GM23338 (cell line): ENCODE data around the gene ANKFN1. TPM values are rescaled to one million over a fixed set of nuclear protein-coding genes. Genes with fewer than 3 reads are reported as not detected.

Experiments
- ATAC-seq: fragments of 200-7000 bp; cut with Tn5 transposase; 3 replicates; pipeline ENCODE4 v1.9.1; 2020
- DNase-seq: peaks from one replicate; pipeline ENCODE4 v3.0.0-alpha.2; 2015; ENCODE audit warnings: low spot score
- H2AFZ ChIP-seq: fragments of 200-600 bp; sonication (generic); 2 replicates; pipeline ENCODE4 v1.8.0; 2016; ENCODE audit warnings: antibody characterized with exemption, mild to moderate bottlenecking, moderate library complexity
- H3F3A ChIP-seq: fragments of 200-600 bp; sonication (generic); replicated peaks from 2 replicates; pipeline ENCODE4 v1.8.0; 2017; ENCODE audit warnings: antibody characterized with exemption, mixed run types, low read depth
- H3K27ac ChIP-seq: fragments of 200-600 bp; sonication (generic); 2 replicates; pipeline ENCODE4 v1.6.1; 2016; ENCODE audit warnings: low read depth
- H3K27me3 ChIP-seq: fragments of 200-600 bp; sonication (generic); 2 replicates; pipeline ENCODE4 v1.8.0; 2016; ENCODE audit warnings: mild to moderate bottlenecking, mixed run types, moderate library complexity; ENCODE audit not compliant: insufficient read depth
- H3K36me3 ChIP-seq: fragments of 200-600 bp; sonication (generic); 2 replicates; pipeline ENCODE4 v1.8.0; 2016; ENCODE audit warnings: mild to moderate bottlenecking; ENCODE audit not compliant: insufficient read depth
- H3K4me1 ChIP-seq: fragments of 200-600 bp; sonication (generic); 2 replicates; pipeline ENCODE4 v1.8.0; 2016; ENCODE audit warnings: mild to moderate bottlenecking, moderate library complexity; ENCODE audit not compliant: insufficient read depth
- H3K4me2 ChIP-seq: fragments of 200-600 bp; sonication (generic); 2 replicates; pipeline ENCODE4 v1.7.1; 2017; ENCODE audit warnings: mixed run types
- H3K4me3 ChIP-seq: fragments of 200-600 bp; sonication (generic); 2 replicates; pipeline ENCODE4 v1.6.1; 2016; ENCODE audit warnings: mixed run types
- H3K79me2 ChIP-seq: fragments of 200-600 bp; sonication (generic); replicated peaks from 2 replicates; pipeline ENCODE4 v1.8.0; 2017; ENCODE audit warnings: mild to moderate bottlenecking; ENCODE audit not compliant: insufficient read depth
- H3K9me2 ChIP-seq: fragments of 200-600 bp; sonication (generic); 2 replicates; pipeline ENCODE4 v1.8.0; 2017; ENCODE audit not compliant: insufficient read depth
- H4K20me1 ChIP-seq: fragments of 200-600 bp; sonication (generic); replicated peaks from 2 replicates; pipeline ENCODE4 v1.8.0; 2017; ENCODE audit warnings: mild to moderate bottlenecking; ENCODE audit not compliant: insufficient read depth
- H3K27ac Mint-ChIP-seq: 2 replicates; pipeline ENCODE4 v1.8.0; 2020; ENCODE audit warnings: inconsistent platforms, mild to moderate bottlenecking, moderate library complexity, mixed read lengths
- H3K27me3 Mint-ChIP-seq: 3 replicates; pipeline ENCODE4 v1.8.0; 2022; ENCODE audit warnings: low read depth, mild to moderate bottlenecking, moderate library complexity, mixed read lengths, inconsistent platforms; ENCODE audit not compliant: insufficient read depth, poor library complexity
- H3K36me3 Mint-ChIP-seq: 3 replicates; pipeline ENCODE4 v1.8.0; 2021; ENCODE audit warnings: low read depth, mild to moderate bottlenecking, inconsistent platforms, moderate library complexity, mixed read lengths
- H3K4me1 Mint-ChIP-seq: 3 replicates; pipeline ENCODE4 v1.8.0; 2020; ENCODE audit warnings: mild to moderate bottlenecking, inconsistent platforms, mixed read lengths
- H3K4me3 Mint-ChIP-seq: 3 replicates; pipeline ENCODE4 v1.8.0; 2021; ENCODE audit warnings: moderate library complexity, mild to moderate bottlenecking, inconsistent platforms, mixed read lengths
- H3K9me3 Mint-ChIP-seq: 3 replicates; pipeline ENCODE4 v1.8.0; 2020; ENCODE audit warnings: moderate library complexity, mild to moderate bottlenecking, inconsistent platforms, mixed read lengths
- CREB1 ChIP-seq: fragments of 250-450 bp; sonication (Bioruptor Pico); IDR thresholded peaks from 2 replicates; pipeline ENCODE4 v1.5.0; 2020; ENCODE audit warnings: low read depth, mild to moderate bottlenecking, moderate library complexity
- EZH2 ChIP-seq: fragments of 200-600 bp; sonication (generic); IDR thresholded peaks from one replicate; pipeline ENCODE4 v1.8.0; 2017; ENCODE audit warnings: antibody characterized with exemption, mild to moderate bottlenecking, low read depth; ENCODE audit not compliant: unreplicated experiment
- EZH2phosphoT487 ChIP-seq: fragments of 200-600 bp; sonication (generic); IDR thresholded peaks from one replicate; pipeline ENCODE4 v1.8.1; 2018; ENCODE audit warnings: antibody characterized with exemption; ENCODE audit not compliant: unreplicated experiment
- JUNB ChIP-seq: IDR thresholded peaks from one replicate; pipeline ENCODE4 v1.6.1; 2016; ENCODE audit warnings: antibody characterized with exemption; ENCODE audit not compliant: unreplicated experiment
- NANOG ChIP-seq: IDR thresholded peaks from 2 replicates; pipeline ENCODE4 v1.6.1; 2016; ENCODE audit warnings: antibody characterized with exemption, borderline replicate concordance
- POLR2AphosphoS5 ChIP-seq: IDR thresholded peaks from 2 replicates; pipeline ENCODE4 v1.6.1; 2016; ENCODE audit warnings: antibody characterized with exemption, low read depth
- STAT1 ChIP-seq: IDR thresholded peaks from one replicate; pipeline ENCODE4 v1.6.1; 2016; ENCODE audit warnings: antibody characterized with exemption; ENCODE audit not compliant: unreplicated experiment
- ZNF114 ChIP-seq: fragments of 250-450 bp; sonication (Bioruptor Pico); IDR thresholded peaks from 2 replicates; pipeline ENCODE4 v1.5.0; 2020; ENCODE audit warnings: mild to moderate bottlenecking, moderate library complexity
- ZNF331 ChIP-seq: fragments of 250-450 bp; sonication (Bioruptor Pico); IDR thresholded peaks from 2 replicates; pipeline ENCODE4 v1.5.0; 2020; ENCODE audit warnings: low read depth, mild to moderate bottlenecking, moderate library complexity
- polyA plus RNA-seq: library from polyadenylated mRNA; unstranded; fragments of >200 nt; fragmentation: Nextera tagmentation; extraction: Ambion mirVana; gene quantifications from 2 replicates; pipeline ENCODE4 v1.2.1, GENCODE V29; 2016
- total RNA-seq: library from RNA; depleted of rRNA; stranded (reverse); fragments of >200 nt; shearing (Covaris generic); gene quantifications from 2 replicates; pipeline ENCODE4 v1.2.3, GENCODE V29; 2014
- TF ChIP-seq, protein P1 (sequence below): fragments of 250-450 bp; sonication (Bioruptor Pico); IDR thresholded peaks from 2 replicates; pipeline ENCODE4 v1.5.0; 2020; ENCODE audit warnings: mild to moderate bottlenecking, moderate library complexity
- TF ChIP-seq, protein P2 (sequence below), 2 experiments: fragments of 200-600 bp in 1 of 2; sonication (generic) in 1 of 2; conservative IDR thresholded peaks; 2 replicates each; pipeline versions ENCODE4 v1.5.1 to v1.6.1; 2016 to 2017; ENCODE audit warnings: antibody characterized with exemption in 2 of 2, low read depth in 2 of 2, mild to moderate bottlenecking in 2 of 2, moderate library complexity in 1 of 2
- TF ChIP-seq, protein P3 (sequence below): IDR thresholded peaks from 2 replicates; pipeline ENCODE4 v1.6.1; 2016; ENCODE audit warnings: antibody characterized with exemption
- TF ChIP-seq, protein P4 (sequence below): IDR thresholded peaks from one replicate; pipeline ENCODE4 v1.6.1; 2018; ENCODE audit warnings: antibody characterized with exemption; ENCODE audit not compliant: unreplicated experiment

The ANKFN1 gene
- total and polyA plus RNA-seq, 2 experiments from 2014 or later = not detected

DNA sequence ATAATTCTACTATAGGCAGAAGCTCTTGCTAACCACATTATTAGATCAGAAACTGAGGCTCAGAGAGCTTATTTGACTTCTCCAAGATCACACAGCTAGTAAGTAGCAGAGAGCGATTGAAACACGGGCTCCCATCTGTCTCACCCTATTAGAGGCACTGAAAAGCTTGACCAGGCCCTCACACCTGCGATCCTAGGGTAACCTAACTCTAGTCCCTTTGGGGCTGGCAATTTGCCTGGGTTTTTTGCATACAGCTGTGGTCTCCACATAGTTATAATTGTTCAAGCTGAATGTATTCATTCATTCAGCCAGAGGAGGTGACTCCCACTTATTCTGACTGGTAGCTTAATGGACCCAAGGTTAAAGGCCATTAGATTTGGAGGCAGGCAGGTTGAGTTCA is 121.2 kb downstream of the ANKFN1 start:
- no peak overlapping the region for H3K27ac Mint-ChIP-seq
- no peaks in the 10 kb centered on the region for H3K27me3 ChIP-seq
- no peaks in the 10 kb centered on the region for H4K20me1 ChIP-seq
- H3K27me3 Mint-ChIP-seq = no peaks in the 10 kb centered on the region
- H3K9me3 Mint-ChIP-seq = no peaks in the 10 kb centered on the region; the same call in 2 of the 3 replicates
- ATAC-seq (no peak), DNase-seq (no peak)
- peaks cover 3% of the 10 kb centered on the region for H3K4me1 ChIP-seq
- no peak overlapping the region for H3K4me2 ChIP-seq
- no peak overlapping the region for H2AFZ ChIP-seq
- H3K36me3 ChIP-seq = no peaks in the 10 kb centered on the region
- H3K79me2 ChIP-seq = no peaks in the 10 kb centered on the region
- TF ChIP-seq ZNF114 (CRISPR knock-in tag) (no peak), EZH2phosphoT487 (no peak), ZNF331 (no peak), NANOG (no peak), POLR2AphosphoS5 (no peak), JUNB (no peak), CREB1 (CRISPR knock-in tag) (no peak), EZH2 (no peak), STAT1 (no peak)
- TF ChIP-seq, protein P1, sequence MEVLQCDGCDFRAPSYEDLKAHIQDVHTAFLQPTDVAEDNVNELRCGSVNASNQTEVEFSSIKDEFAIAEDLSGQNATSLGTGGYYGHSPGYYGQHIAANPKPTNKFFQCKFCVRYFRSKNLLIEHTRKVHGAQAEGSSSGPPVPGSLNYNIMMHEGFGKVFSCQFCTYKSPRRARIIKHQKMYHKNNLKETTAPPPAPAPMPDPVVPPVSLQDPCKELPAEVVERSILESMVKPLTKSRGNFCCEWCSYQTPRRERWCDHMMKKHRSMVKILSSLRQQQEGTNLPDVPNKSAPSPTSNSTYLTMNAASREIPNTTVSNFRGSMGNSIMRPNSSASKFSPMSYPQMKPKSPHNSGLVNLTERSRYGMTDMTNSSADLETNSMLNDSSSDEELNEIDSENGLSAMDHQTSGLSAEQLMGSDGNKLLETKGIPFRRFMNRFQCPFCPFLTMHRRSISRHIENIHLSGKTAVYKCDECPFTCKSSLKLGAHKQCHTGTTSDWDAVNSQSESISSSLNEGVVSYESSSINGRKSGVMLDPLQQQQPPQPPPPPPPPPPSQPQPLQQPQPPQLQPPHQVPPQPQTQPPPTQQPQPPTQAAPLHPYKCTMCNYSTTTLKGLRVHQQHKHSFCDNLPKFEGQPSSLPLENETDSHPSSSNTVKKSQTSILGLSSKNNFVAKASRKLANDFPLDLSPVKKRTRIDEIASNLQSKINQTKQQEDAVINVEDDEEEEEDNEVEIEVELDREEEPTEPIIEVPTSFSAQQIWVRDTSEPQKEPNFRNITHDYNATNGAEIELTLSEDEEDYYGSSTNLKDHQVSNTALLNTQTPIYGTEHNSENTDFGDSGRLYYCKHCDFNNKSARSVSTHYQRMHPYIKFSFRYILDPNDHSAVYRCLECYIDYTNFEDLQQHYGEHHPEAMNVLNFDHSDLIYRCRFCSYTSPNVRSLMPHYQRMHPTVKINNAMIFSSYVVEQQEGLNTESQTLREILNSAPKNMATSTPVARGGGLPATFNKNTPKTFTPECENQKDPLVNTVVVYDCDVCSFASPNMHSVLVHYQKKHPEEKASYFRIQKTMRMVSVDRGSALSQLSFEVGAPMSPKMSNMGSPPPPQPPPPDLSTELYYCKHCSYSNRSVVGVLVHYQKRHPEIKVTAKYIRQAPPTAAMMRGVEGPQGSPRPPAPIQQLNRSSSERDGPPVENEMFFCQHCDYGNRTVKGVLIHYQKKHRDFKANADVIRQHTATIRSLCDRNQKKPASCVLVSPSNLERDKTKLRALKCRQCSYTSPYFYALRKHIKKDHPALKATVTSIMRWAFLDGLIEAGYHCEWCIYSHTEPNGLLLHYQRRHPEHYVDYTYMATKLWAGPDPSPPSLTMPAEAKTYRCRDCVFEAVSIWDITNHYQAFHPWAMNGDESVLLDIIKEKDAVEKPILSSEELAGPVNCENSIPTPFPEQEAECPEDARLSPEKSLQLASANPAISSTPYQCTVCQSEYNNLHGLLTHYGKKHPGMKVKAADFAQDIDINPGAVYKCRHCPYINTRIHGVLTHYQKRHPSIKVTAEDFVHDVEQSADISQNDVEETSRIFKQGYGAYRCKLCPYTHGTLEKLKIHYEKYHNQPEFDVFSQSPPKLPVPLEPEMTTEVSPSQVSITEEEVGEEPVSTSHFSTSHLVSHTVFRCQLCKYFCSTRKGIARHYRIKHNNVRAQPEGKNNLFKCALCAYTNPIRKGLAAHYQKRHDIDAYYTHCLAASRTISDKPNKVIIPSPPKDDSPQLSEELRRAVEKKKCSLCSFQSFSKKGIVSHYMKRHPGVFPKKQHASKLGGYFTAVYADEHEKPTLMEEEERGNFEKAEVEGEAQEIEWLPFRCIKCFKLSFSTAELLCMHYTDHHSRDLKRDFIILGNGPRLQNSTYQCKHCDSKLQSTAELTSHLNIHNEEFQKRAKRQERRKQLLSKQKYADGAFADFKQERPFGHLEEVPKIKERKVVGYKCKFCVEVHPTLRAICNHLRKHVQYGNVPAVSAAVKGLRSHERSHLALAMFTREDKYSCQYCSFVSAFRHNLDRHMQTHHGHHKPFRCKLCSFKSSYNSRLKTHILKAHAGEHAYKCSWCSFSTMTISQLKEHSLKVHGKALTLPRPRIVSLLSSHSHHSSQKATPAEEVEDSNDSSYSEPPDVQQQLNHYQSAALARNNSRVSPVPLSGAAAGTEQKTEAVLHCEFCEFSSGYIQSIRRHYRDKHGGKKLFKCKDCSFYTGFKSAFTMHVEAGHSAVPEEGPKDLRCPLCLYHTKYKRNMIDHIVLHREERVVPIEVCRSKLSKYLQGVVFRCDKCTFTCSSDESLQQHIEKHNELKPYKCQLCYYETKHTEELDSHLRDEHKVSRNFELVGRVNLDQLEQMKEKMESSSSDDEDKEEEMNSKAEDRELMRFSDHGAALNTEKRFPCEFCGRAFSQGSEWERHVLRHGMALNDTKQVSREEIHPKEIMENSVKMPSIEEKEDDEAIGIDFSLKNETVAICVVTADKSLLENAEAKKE (CRISPR knock-in tag) = no peak
- TF ChIP-seq, protein P2, sequence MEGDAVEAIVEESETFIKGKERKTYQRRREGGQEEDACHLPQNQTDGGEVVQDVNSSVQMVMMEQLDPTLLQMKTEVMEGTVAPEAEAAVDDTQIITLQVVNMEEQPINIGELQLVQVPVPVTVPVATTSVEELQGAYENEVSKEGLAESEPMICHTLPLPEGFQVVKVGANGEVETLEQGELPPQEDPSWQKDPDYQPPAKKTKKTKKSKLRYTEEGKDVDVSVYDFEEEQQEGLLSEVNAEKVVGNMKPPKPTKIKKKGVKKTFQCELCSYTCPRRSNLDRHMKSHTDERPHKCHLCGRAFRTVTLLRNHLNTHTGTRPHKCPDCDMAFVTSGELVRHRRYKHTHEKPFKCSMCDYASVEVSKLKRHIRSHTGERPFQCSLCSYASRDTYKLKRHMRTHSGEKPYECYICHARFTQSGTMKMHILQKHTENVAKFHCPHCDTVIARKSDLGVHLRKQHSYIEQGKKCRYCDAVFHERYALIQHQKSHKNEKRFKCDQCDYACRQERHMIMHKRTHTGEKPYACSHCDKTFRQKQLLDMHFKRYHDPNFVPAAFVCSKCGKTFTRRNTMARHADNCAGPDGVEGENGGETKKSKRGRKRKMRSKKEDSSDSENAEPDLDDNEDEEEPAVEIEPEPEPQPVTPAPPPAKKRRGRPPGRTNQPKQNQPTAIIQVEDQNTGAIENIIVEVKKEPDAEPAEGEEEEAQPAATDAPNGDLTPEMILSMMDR (conservative IDR thresholded peaks at IDR 0.05; ENCODE audit: low read depth in 2 of 2) = no peak
- TF ChIP-seq, protein P3, sequence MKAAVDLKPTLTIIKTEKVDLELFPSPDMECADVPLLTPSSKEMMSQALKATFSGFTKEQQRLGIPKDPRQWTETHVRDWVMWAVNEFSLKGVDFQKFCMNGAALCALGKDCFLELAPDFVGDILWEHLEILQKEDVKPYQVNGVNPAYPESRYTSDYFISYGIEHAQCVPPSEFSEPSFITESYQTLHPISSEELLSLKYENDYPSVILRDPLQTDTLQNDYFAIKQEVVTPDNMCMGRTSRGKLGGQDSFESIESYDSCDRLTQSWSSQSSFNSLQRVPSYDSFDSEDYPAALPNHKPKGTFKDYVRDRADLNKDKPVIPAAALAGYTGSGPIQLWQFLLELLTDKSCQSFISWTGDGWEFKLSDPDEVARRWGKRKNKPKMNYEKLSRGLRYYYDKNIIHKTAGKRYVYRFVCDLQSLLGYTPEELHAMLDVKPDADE = no peak
- TF ChIP-seq, protein P4, sequence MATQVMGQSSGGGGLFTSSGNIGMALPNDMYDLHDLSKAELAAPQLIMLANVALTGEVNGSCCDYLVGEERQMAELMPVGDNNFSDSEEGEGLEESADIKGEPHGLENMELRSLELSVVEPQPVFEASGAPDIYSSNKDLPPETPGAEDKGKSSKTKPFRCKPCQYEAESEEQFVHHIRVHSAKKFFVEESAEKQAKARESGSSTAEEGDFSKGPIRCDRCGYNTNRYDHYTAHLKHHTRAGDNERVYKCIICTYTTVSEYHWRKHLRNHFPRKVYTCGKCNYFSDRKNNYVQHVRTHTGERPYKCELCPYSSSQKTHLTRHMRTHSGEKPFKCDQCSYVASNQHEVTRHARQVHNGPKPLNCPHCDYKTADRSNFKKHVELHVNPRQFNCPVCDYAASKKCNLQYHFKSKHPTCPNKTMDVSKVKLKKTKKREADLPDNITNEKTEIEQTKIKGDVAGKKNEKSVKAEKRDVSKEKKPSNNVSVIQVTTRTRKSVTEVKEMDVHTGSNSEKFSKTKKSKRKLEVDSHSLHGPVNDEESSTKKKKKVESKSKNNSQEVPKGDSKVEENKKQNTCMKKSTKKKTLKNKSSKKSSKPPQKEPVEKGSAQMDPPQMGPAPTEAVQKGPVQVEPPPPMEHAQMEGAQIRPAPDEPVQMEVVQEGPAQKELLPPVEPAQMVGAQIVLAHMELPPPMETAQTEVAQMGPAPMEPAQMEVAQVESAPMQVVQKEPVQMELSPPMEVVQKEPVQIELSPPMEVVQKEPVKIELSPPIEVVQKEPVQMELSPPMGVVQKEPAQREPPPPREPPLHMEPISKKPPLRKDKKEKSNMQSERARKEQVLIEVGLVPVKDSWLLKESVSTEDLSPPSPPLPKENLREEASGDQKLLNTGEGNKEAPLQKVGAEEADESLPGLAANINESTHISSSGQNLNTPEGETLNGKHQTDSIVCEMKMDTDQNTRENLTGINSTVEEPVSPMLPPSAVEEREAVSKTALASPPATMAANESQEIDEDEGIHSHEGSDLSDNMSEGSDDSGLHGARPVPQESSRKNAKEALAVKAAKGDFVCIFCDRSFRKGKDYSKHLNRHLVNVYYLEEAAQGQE = no peak
- H3K4me3 ChIP-seq = no peak overlapping the region
- no peaks in the 10 kb centered on the region for H3K36me3 Mint-ChIP-seq
- H3F3A ChIP-seq = no peaks in the 10 kb centered on the region
- no peaks in the 10 kb centered on the region for H3K9me2 ChIP-seq
- H3K4me1 Mint-ChIP-seq = peaks cover 2% of the 10 kb centered on the region; the same call in 2 of the 3 replicates
- no peak overlapping the region for H3K27ac ChIP-seq
- no peak overlapping the region for H3K4me3 Mint-ChIP-seq
